Measurements from ENCODE around the gene AP1S1. TPM values are rescaled to one million over a fixed set of nuclear protein-coding genes. Genes with fewer than 3 reads are reported as not detected.

AP1S1 gene
- total RNA-seq, 1 donor from 2014 or later = 90.1 TPM

- Mint-ChIP-seq H3K4me3 (no peak overlapping the region), H3K4me1 (peaks cover 27% of the 10 kb centered on the region), H3K27me3 (ENCODE audit: low read depth) (peaks cover 2% of the 10 kb centered on the region), H3K36me3 (ENCODE audit: low read depth) (no peaks in the 10 kb centered on the region), H3K9me3 (no peaks in the 10 kb centered on the region), H3K27ac (ENCODE audit: unreplicated experiment) (no peak overlapping the region)
- no peak for TF ChIP-seq CTCF (conservative IDR thresholded peaks at IDR 0.05)
- no peak for DNase-seq (ENCODE audit: low read depth, low spot score)
Measured at GRCh38 chr7:101140746-101141382, 13.4 kb upstream of the AP1S1 start.

GRCh38 chr7:101151908-101152651, 2.2 kb upstream of the AP1S1 start:
- no peak for DNase-seq (ENCODE audit: low read depth, low spot score)
- Mint-ChIP-seq H3K9me3 (peaks cover 3% of the 10 kb centered on the region), H3K27ac (ENCODE audit: unreplicated experiment) (no peak overlapping the region), H3K4me3 (no peak overlapping the region), H3K27me3 (ENCODE audit: low read depth) (peaks cover 7% of the 10 kb centered on the region), H3K36me3 (ENCODE audit: low read depth) (peaks cover 3% of the 10 kb centered on the region), H3K4me1 (peaks cover 13% of the 10 kb centered on the region)
- TF ChIP-seq CTCF (conservative IDR thresholded peaks at IDR 0.05) = no peak

- peak overlapping the region; percentile 72 for H3K4me3 Mint-ChIP-seq
- H3K27me3 Mint-ChIP-seq (ENCODE audit: low read depth) = peaks cover 4% of the 10 kb centered on the region
- H3K4me1 Mint-ChIP-seq = peaks cover 13% of the 10 kb centered on the region
- TF ChIP-seq CTCF (conservative IDR thresholded peaks at IDR 0.05) = no peak
- DNase-seq (ENCODE audit: low read depth, low spot score) = no peak
- H3K36me3 Mint-ChIP-seq (ENCODE audit: low read depth) = peaks cover 6% of the 10 kb centered on the region
- H3K9me3 Mint-ChIP-seq = peaks cover 3% of the 10 kb centered on the region
- no peak overlapping the region for H3K27ac Mint-ChIP-seq (ENCODE audit: unreplicated experiment)
Measured at GRCh38 chr7:101154693-101155102, 422 bp downstream of the AP1S1 start.

GRCh38 chr7:101155303-101155702, 1.0 kb downstream of the AP1S1 start:
- DNase-seq (ENCODE audit: low read depth, low spot score) = no peak
- Mint-ChIP-seq H3K9me3 (peaks cover 3% of the 10 kb centered on the region), H3K27me3 (ENCODE audit: low read depth) (peaks cover 4% of the 10 kb centered on the region), H3K36me3 (ENCODE audit: low read depth) (peaks cover 6% of the 10 kb centered on the region), H3K4me1 (peaks cover 13% of the 10 kb centered on the region), H3K27ac (ENCODE audit: unreplicated experiment) (no peak overlapping the region), H3K4me3 (peak overlapping the region; percentile 72)
- no peak for TF ChIP-seq CTCF (conservative IDR thresholded peaks at IDR 0.05)

- Mint-ChIP-seq H3K9me3 (peaks cover 3% of the 10 kb centered on the region), H3K4me1 (peaks cover 17% of the 10 kb centered on the region), H3K36me3 (ENCODE audit: low read depth) (peaks cover 6% of the 10 kb centered on the region), H3K27me3 (ENCODE audit: low read depth) (peaks cover 6% of the 10 kb centered on the region), H3K4me3 (peak overlapping the region; percentile 66), H3K27ac (ENCODE audit: unreplicated experiment) (no peak overlapping the region)
- DNase-seq (ENCODE audit: low read depth, low spot score) = no peak
- TF ChIP-seq CTCF (conservative IDR thresholded peaks at IDR 0.05) = peak; percentile 25
Measured at GRCh38 chr7:101156277-101156676, 2.0 kb downstream of the AP1S1 start.
